Epithelial cell of proximal tubule (primary cell): Measurements from ENCODE around the gene ZNF446. TPM values are rescaled to one million over a fixed set of nuclear protein-coding genes. Genes with fewer than 3 reads are reported as not detected.

ENCODE experiments used
- DNase-seq: peaks from one replicate; pipeline ENCODE4 v3.0.0-alpha.2; 2011; ENCODE audit warnings: low read depth
- H3K4me3 ChIP-seq: 2 replicates; pipeline ENCODE4 v1.5.1; 2011; ENCODE audit warnings: low read depth, mild to moderate bottlenecking, low read length
- CTCF ChIP-seq: conservative IDR thresholded peaks from 2 replicates; pipeline ENCODE4 v1.5.1; 2012; ENCODE audit warnings: low read depth, mild to moderate bottlenecking, low read length
- total RNA-seq: library from RNA; depleted of rRNA; stranded (reverse); fragments of >200 nt; gene quantifications from 2 replicates; pipeline ENCODE4 v1.2.3, GENCODE V29; 2015

Gene ZNF446
- total RNA-seq, 1 donor from 2014 or later = 9.7 TPM

GRCh38 chr19:58516246-58516836 lies 40.2 kb downstream of the ZNF446 start:
- no peak for DNase-seq
- no peak for TF ChIP-seq CTCF
- H3K4me3 ChIP-seq = no peak overlapping the region

GRCh38 chr19:58516964-58517833 lies 41.0 kb downstream of the ZNF446 start:
- TF ChIP-seq CTCF = no peak
- DNase-seq = no peak
- no peak overlapping the region for H3K4me3 ChIP-seq

DNA sequence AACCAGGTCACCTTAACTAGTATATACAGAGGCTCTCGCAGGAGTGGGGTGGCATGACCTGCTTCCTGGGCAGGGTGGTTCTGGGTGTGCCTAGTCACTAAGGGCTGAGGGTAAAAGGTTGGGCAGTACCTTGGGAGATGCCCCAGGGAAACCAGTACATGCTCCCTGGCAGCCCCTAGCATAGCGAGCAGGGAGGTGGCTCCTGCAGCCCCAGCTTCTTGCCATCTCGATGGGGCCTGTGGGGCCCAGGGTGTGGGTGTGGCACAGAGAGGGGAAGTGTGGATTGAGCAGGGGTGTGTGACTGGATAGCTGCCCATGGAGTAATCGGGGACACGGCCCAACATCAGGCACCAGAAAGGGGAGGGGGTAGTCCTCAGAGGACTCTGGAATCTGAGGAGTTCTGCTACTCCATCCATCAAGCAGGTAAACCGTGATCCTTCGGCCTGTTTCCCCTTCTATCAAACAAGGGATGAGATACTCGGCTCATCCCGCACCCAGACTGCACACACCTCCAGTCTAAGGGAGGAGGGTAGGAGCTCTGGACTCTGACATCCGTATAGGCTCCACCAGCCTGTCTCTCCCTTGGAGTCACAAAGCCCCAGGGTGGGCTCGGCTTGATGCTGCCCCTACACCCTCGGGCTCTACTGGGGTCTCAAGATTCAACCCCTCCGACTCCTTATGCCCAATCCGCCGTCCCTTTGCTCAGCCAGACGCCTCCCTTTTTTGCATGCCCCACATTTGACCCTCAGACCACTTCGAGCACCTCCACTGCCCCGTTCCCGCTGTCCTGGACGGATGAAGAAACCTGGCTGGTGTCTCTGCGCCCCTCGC lies 42.3 kb downstream of the ZNF446 start:
- DNase-seq = no peak
- TF ChIP-seq CTCF = no peak
- H3K4me3 ChIP-seq = peak overlapping the region; percentile 86

GRCh38 chr19:58519087-58519354 lies 42.9 kb downstream of the ZNF446 start:
- DNase-seq = peak; percentile 6
- TF ChIP-seq CTCF = peak; percentile 76
- peak overlapping the region; percentile 86 for H3K4me3 ChIP-seq

- peak; percentile 73 for TF ChIP-seq CTCF
- peak; percentile 82 for DNase-seq
- H3K4me3 ChIP-seq = peak within 1 kb of the TSS; percentile 86
These were observed 43.5 kb downstream of the ZNF446 start, which contains the start of gene ZBTB45 for GRCh38 chr19:58519355-58520256. ZBTB45 (minus strand) TSS chr19:58519810; CDS start chr19:58517673, 2,137 bp downstream.

GRCh38 chr19:58520257-58520599 lies 44.1 kb downstream of the ZNF446 start:
- TF ChIP-seq CTCF = no peak
- DNase-seq = no peak
- peak overlapping the region; percentile 86 for H3K4me3 ChIP-seq
